GM18867 (cell line): Measurements from ENCODE around the gene MS4A3.
"Not testable (repeated sequence)": the region's sequence is repeated elsewhere in the genome, so short reads cannot be mapped to it uniquely, and the experiment has no call there.

Experiments
- ATAC-seq: cut with Tn5 transposase; IDR thresholded peaks from one replicate; pipeline ENCODE4 v1.9.1; 2021; ENCODE audit warnings: mild to moderate bottlenecking, moderate library complexity; ENCODE audit not compliant: unreplicated experiment

Gene MS4A3, protein sequence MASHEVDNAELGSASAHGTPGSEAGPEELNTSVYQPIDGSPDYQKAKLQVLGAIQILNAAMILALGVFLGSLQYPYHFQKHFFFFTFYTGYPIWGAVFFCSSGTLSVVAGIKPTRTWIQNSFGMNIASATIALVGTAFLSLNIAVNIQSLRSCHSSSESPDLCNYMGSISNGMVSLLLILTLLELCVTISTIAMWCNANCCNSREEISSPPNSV

DNA sequence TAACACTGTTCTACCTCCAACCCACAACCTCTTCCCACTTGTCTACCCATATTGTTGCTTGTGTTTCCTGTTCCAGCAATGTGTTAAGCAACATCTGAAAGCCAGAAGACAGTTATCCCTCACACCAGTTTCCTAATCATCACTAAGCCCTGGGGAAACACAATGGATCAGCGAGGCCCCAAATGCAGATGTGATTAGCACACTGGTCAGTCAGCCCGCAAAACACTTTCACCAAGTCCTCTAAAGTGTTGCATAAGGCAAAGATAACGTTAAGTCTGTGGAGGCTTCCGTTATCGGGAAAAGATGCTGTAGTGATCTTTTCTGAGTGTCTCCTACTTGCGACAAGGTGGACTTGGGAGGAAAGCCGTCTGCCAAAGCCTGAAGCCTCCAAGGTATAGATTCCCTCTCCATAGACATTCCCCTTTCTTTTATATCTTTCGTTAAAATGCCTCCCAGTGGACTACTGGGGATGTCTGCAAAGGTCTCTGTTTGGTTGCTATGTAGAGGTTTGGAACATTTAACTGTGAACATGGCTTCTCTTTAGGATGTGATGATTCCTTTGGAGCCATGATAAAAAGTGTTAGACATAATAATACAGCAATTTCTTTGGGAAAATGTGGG lies at the start of gene MS4A3:
TSS of gene MS4A3 (plus strand) at position 317 of the 621 bp plus-strand sequence. CDS start 4,496 bp downstream, outside the sequence.
- ATAC-seq, result no peak

- no peak for ATAC-seq
Observed at GRCh38 chr11:60016881-60017280, 39.6 kb upstream of the MS4A3 start, which contains the start of gene OOSP4B. Gene OOSP4B, plus strand, starts transcription at chr11:60017181.

- ATAC-seq, result no peak
Observed at GRCh38 chr11:60018058-60018457, 38.4 kb upstream of the MS4A3 start.

- not testable (repeated sequence) for ATAC-seq
Observed at GRCh38 chr11:60020376-60020775, 36.1 kb upstream of the MS4A3 start.

DNA sequence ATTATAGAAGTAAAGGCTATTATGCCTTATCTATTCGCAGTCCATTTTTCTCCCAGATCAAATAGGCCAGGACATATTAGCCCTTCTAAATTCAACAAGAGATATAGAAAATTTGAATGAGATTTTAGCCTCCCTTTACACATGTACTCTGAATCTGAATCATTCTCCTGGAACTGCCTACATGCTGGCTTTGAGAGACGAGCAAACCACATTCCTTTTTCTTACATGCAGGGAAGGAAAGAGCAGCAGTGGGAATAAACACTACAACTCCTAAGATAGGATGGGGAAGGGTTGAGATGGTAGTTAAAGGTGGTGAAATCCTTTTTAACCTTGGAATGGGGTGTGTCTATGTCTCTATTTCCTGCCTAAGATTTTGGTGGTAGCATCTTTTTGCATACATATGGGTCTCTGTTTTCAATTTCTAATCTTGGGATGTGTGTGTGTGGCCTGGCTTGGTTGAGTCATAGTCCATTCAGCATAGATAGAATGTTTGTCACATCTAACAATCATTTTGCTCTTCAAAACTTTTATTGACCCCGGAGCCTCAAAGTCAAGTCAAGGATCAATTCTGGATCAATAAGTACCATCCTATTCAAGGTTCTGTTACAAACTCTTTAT lies 27.3 kb upstream of the MS4A3 start:
- no peak for ATAC-seq

GRCh38 chr11:60040109-60040508 lies 16.4 kb upstream of the MS4A3 start, which contains the start of gene OOSP2:
Gene OOSP2, plus strand, starts transcription at chr11:60040409. Its CDS starts 51 bp downstream, at chr11:60040460.
- no peak for ATAC-seq

- ATAC-seq, result not testable (repeated sequence)
Observed at GRCh38 chr11:60050422-60050821, 6.0 kb upstream of the MS4A3 start.

GRCh38 chr11:60050839-60051238 lies 5.6 kb upstream of the MS4A3 start:
- not testable (repeated sequence) for ATAC-seq

GRCh38 chr11:60059052-60059451 lies 2.6 kb downstream of the MS4A3 start:
- no peak for ATAC-seq

GRCh38 chr11:60059521-60060240 lies 3.2 kb downstream of the MS4A3 start:
- ATAC-seq, result no peak

DNA sequence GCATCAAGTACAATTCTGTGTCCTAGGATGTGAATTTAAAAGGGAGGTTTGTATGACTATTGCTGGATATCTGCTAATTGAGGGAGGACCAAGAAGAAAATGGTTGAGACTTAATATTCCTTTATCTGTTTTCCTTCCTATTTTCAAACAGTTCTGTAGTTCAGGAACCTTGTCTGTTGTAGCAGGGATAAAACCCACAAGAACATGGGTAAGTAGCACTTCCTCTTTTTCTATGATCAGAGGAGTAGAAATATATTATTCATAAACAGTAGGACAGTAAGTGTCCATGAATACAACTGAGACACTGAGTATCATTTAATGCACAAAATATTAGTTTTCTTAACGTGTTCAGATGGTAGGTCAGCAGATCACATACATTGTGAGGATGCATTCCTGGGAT lies 7.6 kb downstream of the MS4A3 start:
- ATAC-seq, result no peak

- ATAC-seq, result no peak
Observed at GRCh38 chr11:60065801-60066200, 9.3 kb downstream of the MS4A3 start.

GRCh38 chr11:60069450-60069849 lies 13.0 kb downstream of the MS4A3 start:
- no peak for ATAC-seq

- ATAC-seq, result not testable (repeated sequence)
Observed at GRCh38 chr11:60071644-60072043, 15.2 kb downstream of the MS4A3 start.

GRCh38 chr11:60077216-60077817 lies 20.9 kb downstream of the MS4A3 start:
- no peak for ATAC-seq

GRCh38 chr11:60077981-60078380 lies 21.5 kb downstream of the MS4A3 start:
- ATAC-seq, result no peak

- ATAC-seq, result no peak
Observed at GRCh38 chr11:60078745-60079144, 22.3 kb downstream of the MS4A3 start.

DNA sequence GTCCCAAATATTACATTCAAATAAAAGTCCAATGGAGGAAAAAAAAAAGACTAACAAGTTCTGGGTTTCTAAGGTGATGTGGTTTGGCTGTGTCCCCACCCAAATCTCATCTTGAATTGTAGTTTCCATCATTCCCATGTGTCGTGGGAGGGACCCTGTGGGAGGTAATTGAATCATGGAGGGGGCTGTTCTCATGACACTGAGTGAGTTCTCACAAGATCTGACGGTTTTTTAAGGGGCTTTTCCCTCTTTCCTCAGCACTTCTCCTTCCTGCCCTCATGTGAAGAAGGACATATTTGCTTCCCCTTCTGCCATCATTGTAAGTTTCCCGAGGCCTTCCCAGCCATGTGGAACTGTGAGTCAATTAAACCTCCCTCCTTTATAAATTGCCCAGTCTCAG lies 24.1 kb downstream of the MS4A3 start:
- no peak for ATAC-seq

DNA sequence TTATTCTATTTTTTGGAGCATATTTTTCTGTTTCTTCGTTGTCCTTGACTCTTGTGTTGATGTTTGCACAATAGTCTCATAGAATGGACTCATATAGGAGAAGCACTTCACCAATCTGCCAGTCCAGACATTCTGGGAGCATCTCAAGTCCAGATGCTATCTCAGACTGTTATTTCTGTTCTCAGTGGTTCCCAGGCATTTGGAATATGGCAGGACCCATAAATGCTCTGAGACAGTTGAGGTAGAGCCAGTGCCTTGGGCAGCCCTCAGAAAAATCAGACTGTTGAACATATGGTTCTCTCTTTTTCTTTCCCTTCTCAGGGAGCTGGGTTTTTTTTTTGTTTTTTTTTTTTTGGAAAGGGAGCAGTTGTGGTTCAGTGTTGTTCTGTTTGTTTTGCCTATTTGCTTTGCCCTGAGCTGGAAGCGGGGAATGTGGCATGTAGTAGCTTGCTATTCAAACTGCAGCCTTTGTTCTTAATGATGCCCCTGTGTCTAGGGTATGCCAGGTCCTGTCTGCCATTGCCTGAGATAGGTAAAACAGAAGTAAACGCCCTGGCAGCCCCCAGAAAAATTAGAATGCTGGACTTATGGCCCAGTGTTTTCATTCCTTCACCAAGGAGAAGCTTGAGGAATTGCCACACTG lies 28.3 kb downstream of the MS4A3 start:
- ATAC-seq, result no peak

GRCh38 chr11:60085909-60086308 lies 29.4 kb downstream of the MS4A3 start:
- no peak for ATAC-seq

GRCh38 chr11:60087239-60087638 lies 30.8 kb downstream of the MS4A3 start:
- ATAC-seq, result no peak
